ENCODE data around the gene MND1.

DNA sequence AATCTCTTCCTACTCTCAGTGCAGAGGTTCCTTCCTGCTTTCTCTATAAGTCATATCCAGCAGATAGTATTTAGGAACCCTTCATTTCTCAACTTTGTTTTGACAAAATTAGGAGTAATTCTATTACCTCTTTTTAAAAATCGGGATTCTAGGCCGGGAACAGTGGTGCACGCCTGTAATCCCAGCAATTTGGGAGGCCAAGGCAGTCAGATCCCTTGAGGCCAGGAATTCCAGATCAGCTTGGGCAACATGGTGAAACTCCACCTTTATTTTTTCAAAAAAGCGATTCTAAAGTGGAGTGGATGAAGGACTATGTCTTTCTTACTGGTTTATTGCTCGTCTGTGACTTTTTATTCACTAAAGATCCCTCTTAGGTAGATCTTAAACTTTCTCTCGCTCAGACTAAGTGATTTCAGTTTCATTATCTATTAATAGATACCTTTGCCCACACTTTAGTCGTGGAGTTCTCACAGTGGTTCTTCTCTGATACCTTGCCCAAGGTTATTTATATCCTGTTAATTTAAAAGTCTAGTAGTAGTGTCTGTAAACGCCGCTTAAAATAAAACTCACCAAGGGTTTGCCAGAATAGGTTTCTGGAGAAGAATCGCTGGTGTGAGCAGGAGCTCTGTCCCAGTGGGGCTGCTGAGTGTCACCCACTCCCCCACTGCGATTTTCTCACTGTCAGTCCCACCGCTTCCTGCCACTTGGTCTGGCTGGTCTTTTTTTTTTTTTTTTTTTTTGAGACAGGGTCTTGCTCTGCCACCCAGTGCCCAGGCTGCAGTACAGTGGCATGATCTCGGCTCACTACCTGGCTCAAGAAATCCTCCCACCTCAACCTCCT, 94.6 kb downstream of the MND1 start:
- TF ChIP-seq YY1 (IDR thresholded peaks at IDR 0.05; ENCODE audit: insufficient read depth, insufficient read length) (no peak), SUZ12 (IDR thresholded peaks at IDR 0.05; ENCODE audit: extremely low read depth, insufficient read depth, insufficient read length) (no peak)

All from NT2/D1 (cell line).